A673 (cell line): ENCODE results near the gene POTEJ. TPM values are rescaled to one million over a fixed set of nuclear protein-coding genes. Genes with fewer than 3 reads are reported as not detected.
"Not testable (repeated sequence)": the region's sequence is repeated elsewhere in the genome, so short reads cannot be mapped to it uniquely, and the experiment has no call there.

Experiments
- BruUV-seq: library from RNA; stranded (reverse); fragments of 400-500 nt; replicated peaks from 2 replicates; lab custom pipeline; 2021; lab: Mats Ljungman, UMichigan
- CTCF ChIA-PET: fragments of 300-600 bp; sonication (Branson Sonifier 250); formaldehyde crosslinking; loops from one replicate; lab custom pipeline; 2022; ENCODE audit warnings: antibody characterized with exemption; lab: Charles Lee
- POLR2A ChIA-PET: fragments of 300-600 bp; sonication (Branson Sonifier 250); formaldehyde crosslinking; loops from one replicate; lab custom pipeline; 2022; ENCODE audit warnings: antibody characterized with exemption; ENCODE audit not compliant: low non-redundant PET; lab: Charles Lee
- DNase-seq: peaks from one replicate; pipeline ENCODE4 v3.0.0-alpha.2; 2015; ENCODE audit warnings: low spot score
- H3K27ac ChIP-seq: fragments of 200-600 bp; sonication (generic); 2 replicates; pipeline ENCODE4 v1.5.1; 2016; ENCODE audit warnings: mixed run types, low read depth, mild to moderate bottlenecking, mixed read lengths, antibody characterized with exemption, low read length; ENCODE audit not compliant: poor library complexity, severe bottlenecking
- H3K27me3 ChIP-seq: fragments of 200-600 bp; sonication (generic); replicated peaks from 2 replicates; pipeline ENCODE4 v1.6.1; 2017; ENCODE audit warnings: mixed run types, low read depth, mild to moderate bottlenecking, mixed read lengths, antibody characterized with exemption, low read length; ENCODE audit not compliant: insufficient read depth, poor library complexity
- H3K36me3 ChIP-seq: fragments of 200-600 bp; sonication (generic); 2 replicates; pipeline ENCODE4 v1.6.1; 2016; ENCODE audit warnings: mixed run types, mild to moderate bottlenecking, mixed read lengths, antibody characterized with exemption, low read length; ENCODE audit not compliant: insufficient read depth, poor library complexity, severe bottlenecking
- H3K4me1 ChIP-seq: fragments of 200-600 bp; sonication (generic); 2 replicates; pipeline ENCODE4 v1.6.1; 2017; ENCODE audit warnings: mixed run types, mild to moderate bottlenecking, mixed read lengths, antibody characterized with exemption, low read length; ENCODE audit not compliant: insufficient read depth, poor library complexity, severe bottlenecking
- H3K4me3 ChIP-seq: fragments of 200-600 bp; sonication (generic); 2 replicates; pipeline ENCODE4 v1.5.1; 2016; ENCODE audit warnings: low read depth, mixed run types, mild to moderate bottlenecking, mixed read lengths, low read length; ENCODE audit not compliant: poor library complexity, severe bottlenecking
- H3K9me3 ChIP-seq: fragments of 200-600 bp; sonication (generic); 2 replicates; pipeline ENCODE4 v1.6.1; 2016; ENCODE audit warnings: mixed run types, low read depth, mild to moderate bottlenecking, mixed read lengths, antibody characterized with exemption, low read length; ENCODE audit not compliant: poor library complexity, severe bottlenecking
- intact Hi-C: fragments of 100-400 bp; cut with micrococcal nuclease; formaldehyde crosslinking; loops from one replicate; pipeline ENCODE4 v1.10.0; 2022; ENCODE audit not compliant: unreplicated experiment
- total RNA-seq: library from RNA; stranded (reverse); gene quantifications from 2 replicates; pipeline ENCODE4 v1.2.3, GENCODE V29; 2021

POTEJ gene
- total RNA-seq, 1 experiment from 2014 or later, result not detected

DNA sequence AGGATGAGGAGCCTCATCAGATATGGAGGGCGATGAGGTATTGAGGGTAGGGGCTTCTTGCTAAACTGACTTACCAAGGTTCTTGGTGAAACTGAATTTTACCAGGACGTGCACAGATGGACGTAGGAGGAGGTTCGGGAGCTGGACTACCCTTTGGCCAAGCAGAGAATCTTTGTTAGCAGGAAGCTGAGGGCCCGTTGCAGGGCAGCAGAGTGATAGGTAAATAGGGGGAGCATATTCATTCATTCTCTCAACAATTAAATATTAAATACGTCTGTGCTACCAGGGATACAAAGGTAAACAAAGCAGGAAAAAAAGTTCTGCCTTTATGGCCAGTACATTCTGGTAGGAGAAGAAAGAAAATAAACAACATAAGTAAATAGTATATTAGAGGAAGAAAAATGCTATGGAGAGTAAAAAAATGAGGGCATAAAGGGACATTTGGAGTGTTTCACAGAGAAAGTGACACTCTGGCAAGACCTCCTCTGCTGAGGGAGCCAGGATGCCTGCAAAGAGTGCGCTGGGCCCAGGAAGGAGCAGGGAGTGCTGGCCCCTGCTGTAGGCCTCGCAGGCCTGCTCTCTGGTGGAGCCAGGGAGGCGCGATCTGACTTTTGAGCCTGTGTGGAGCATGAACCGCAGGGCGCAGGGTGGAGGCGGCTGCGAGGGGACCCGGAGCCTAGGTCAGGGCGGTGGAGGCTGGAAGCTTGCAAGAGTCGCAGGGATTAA, 2.8 kb upstream of the POTEJ start:
- H3K27ac ChIP-seq, H3K27me3 ChIP-seq, intact Hi-C loops, POLR2A ChIA-PET, DNase-seq, H3K36me3 ChIP-seq, H3K4me1 ChIP-seq, BruUV-seq, H3K4me3 ChIP-seq, CTCF ChIA-PET, H3K9me3 ChIP-seq: not testable (repeated sequence)

DNA sequence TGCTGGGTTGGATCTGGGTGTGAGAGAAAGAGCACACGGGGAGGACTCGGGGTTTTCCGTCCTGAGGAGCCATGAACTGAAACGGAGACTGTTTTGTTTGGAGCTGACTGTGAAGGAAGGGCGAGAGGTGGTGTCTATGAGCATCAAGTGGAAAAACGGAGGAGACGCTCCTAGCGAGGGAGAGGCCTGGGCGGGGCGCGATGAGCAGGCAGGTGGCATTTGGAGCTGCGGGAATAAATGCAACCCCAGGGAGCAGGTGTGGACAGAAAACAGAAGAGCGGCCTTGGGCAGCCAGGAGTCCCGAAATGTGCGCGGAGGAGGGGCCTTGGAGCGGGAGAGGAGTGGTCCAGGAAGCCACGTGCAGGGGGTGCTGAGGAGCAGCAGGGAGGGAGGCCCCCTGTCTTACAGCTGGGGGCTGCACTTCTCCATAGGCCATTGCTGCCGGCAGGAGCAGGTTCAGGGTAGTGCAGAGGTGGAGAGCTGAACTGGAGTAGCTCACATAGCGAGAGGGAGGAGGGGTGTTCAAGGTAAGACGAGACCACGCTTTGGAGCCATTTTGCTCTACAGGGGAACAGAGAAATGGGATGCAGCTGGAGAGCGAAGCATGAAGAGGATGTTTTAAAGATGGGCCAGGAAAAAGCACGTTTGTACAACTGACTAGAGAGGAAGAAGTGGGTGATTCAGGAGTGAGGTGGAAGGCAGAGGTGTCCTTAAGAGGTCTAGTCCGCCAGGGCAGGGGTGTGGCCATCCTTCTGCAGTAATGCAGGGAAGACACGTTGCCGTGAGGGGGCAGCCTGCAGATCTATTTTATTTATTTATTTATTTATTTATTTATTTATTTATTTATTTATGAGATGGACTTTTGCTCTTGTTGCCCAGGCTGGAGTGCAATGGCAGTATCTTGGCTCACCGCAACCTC, 2.0 kb upstream of the POTEJ start:
- POLR2A ChIA-PET, H3K9me3 ChIP-seq, H3K27ac ChIP-seq, H3K4me1 ChIP-seq, H3K27me3 ChIP-seq, BruUV-seq, intact Hi-C loops, CTCF ChIA-PET, DNase-seq, H3K4me3 ChIP-seq, H3K36me3 ChIP-seq: not testable (repeated sequence)

DNA sequence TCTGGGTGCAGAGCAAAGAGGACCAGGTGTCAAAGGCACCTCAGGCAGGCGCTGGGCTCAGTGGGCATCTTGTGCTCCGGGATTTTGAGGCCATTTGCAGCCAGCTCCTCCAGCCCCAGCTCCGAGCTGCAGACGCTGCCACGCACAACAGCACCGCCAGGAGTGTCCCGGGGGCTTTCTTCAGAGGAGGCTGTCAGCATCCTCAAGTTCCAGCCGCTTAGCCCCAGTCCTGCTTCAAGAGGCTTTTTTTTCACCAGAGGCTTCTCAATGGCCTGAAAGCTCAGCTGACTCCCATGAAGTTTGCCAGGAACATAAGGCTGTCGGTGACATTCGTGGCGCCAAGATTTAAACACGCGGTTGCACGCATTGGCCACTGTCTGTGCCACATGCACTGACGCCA, 754 bp upstream of the POTEJ start:
- intact Hi-C loops, result not testable (repeated sequence)

DNA sequence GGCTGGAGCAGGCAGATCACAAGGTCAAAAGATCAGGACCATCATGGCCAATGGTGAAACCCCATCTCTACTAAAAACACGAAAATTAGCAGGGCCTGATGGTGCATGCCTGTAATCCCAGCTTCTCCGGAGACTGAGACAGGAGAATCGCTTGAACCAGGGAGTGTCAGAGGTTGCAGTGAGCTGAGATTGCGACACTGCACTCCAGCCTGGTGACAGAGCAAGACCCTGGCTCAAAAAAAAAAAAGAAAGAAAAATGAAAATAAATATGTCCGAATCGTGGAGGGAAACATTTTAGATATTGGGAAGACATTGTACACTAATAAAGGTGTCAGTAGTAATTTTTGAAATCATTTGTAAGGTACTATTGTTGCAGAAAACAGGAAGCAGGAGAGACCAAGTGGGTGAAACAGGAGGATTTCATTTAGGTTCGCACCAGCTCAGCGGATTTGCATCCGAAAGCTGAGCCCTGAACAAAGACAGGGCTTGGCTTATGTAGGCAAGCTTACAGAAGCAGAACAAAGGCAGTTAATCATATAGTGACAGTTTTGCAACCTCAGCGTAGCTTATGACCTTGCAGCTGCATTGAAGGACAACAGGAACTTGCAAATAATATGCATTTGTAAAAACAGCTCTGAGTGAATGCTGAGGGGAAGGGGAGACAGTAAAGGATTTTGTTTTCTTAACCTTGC, 17.7 kb downstream of the POTEJ start:
- H3K9me3 ChIP-seq, intact Hi-C loops, CTCF ChIA-PET, POLR2A ChIA-PET, DNase-seq, H3K4me3 ChIP-seq, H3K4me1 ChIP-seq, H3K27me3 ChIP-seq, H3K36me3 ChIP-seq, BruUV-seq, H3K27ac ChIP-seq: not testable (repeated sequence)

More for the DNA sequence above, 754 bp upstream of the POTEJ start:
- H3K27me3 ChIP-seq, H3K27ac ChIP-seq, H3K4me1 ChIP-seq, POLR2A ChIA-PET, H3K9me3 ChIP-seq, CTCF ChIA-PET, BruUV-seq, DNase-seq, H3K4me3 ChIP-seq, H3K36me3 ChIP-seq: not testable (repeated sequence)

DNA sequence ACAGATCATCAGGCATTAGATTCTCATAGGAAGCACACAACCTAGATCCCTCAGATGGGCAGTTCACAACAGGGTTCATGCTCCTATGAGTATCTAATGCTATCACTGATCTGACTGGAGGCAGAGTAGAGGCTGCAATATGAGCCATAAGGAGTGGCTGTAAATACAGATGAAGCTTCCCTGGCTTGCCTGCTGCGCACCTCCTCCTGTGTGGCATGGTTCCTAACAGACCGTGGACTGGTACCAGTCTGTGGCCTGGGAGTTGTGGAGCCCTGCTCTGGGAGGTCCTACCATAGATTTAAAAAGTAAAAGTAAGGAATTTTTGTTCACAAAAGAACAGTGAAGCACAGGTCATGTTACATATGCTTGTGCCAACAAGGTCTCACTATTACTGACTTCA, 27.7 kb downstream of the POTEJ start:
- H3K27ac ChIP-seq, intact Hi-C loops, BruUV-seq, DNase-seq, CTCF ChIA-PET, H3K9me3 ChIP-seq, H3K4me3 ChIP-seq, H3K4me1 ChIP-seq, H3K36me3 ChIP-seq, H3K27me3 ChIP-seq, POLR2A ChIA-PET: not testable (repeated sequence)

DNA sequence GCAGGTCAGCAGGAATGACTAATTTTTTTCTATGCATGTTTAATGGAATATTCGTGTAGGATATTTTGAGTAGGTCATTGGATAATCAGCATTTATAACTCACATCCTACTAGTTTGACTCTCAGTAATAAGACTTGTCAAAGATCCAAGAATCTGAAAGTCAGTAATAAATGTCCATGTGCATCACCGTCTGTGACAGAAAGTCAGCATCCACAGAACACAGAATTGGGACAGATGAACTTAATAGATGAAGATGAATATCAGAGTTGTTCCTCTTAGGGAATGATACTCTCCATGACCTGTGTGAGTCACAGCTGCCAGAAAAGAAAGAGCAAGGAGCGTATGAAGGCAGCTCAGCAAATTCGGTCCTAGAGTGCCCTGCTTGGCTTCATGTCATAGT, 30.4 kb downstream of the POTEJ start:
- BruUV-seq, H3K4me3 ChIP-seq, H3K27ac ChIP-seq, POLR2A ChIA-PET, H3K36me3 ChIP-seq, intact Hi-C loops, DNase-seq, H3K4me1 ChIP-seq, H3K9me3 ChIP-seq, CTCF ChIA-PET, H3K27me3 ChIP-seq: not testable (repeated sequence)

DNA sequence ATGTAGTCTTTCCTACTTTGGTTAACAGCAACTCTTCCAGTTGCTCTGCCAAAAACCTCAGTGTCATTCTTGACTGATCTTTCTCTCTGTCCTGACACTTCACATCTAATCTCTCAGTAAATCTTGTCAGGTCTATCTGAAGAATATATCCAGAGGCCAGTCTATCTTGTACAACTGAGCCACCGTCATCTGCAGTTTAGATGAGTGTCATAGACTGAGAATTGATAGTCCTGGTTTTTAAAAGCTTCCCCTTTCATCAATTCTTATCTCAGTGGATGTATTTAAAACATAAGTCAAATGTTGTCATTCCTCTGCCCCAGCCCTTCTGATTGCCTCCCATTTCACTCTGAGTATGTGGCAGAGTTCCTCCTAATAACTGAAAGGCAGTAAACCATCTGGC, 38.0 kb downstream of the POTEJ start:
- BruUV-seq, H3K27ac ChIP-seq, H3K4me3 ChIP-seq, CTCF ChIA-PET, intact Hi-C loops, H3K9me3 ChIP-seq, H3K4me1 ChIP-seq, DNase-seq, POLR2A ChIA-PET, H3K27me3 ChIP-seq, H3K36me3 ChIP-seq: not testable (repeated sequence)
